ENCODE measurements around the gene HDAC4. TPM values are rescaled to one million over a fixed set of nuclear protein-coding genes. Genes with fewer than 3 reads are reported as not detected.

Gene HDAC4
- total RNA-seq, 2 donors from 2014 or later: 8.1 to 20.1 TPM

DNA sequence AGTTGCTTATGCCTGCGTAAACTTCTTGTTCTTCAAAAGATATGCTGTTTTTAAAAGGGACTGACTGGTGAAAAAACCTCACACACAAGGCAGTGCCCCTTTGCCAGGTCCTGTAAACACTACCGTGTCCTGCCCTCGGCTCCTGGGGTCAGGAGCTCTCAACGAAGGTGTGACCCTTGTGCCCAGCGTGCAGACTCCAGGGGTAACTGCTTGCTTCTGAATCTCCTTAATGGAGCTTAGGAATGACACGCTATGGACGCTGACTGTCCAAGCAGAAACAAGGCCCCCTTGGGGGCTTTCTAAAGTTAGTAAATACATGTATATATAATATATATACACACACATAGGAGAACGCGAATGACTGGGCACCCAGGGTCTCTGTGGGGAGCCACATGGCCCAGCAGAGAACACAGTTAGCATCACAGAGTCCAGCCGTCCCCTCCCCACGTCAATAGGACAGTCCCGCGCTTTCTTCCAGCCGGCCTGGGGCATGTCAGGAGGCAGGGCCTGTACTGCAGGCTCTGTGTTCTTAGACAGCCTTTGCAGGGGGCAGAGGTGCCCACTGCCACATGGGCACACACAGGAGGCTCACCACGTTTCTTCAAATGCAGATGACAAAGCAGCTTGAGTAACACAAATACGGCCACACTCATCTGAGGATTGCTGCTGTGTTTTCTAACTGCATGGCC, 96.1 kb downstream of the HDAC4 start:
- no peak for DNase-seq (ENCODE audit: low spot score)
- H3K27me3 ChIP-seq: no peaks in the 10 kb centered on the region
- peak overlapping the region in 1 of 2 donors; percentile 20 for H3K27ac ChIP-seq
- H3K9me3 ChIP-seq: no peaks in the 10 kb centered on the region
- peaks cover 3 to 83% of the 10 kb centered on the region in 2 donors for H3K4me1 ChIP-seq
- TF ChIP-seq, protein P1, sequence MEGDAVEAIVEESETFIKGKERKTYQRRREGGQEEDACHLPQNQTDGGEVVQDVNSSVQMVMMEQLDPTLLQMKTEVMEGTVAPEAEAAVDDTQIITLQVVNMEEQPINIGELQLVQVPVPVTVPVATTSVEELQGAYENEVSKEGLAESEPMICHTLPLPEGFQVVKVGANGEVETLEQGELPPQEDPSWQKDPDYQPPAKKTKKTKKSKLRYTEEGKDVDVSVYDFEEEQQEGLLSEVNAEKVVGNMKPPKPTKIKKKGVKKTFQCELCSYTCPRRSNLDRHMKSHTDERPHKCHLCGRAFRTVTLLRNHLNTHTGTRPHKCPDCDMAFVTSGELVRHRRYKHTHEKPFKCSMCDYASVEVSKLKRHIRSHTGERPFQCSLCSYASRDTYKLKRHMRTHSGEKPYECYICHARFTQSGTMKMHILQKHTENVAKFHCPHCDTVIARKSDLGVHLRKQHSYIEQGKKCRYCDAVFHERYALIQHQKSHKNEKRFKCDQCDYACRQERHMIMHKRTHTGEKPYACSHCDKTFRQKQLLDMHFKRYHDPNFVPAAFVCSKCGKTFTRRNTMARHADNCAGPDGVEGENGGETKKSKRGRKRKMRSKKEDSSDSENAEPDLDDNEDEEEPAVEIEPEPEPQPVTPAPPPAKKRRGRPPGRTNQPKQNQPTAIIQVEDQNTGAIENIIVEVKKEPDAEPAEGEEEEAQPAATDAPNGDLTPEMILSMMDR (IDR thresholded peaks at IDR 0.05): no peak
- H3K36me3 ChIP-seq: no peaks in the 10 kb centered on the region
- no peak overlapping the region for H3K4me3 ChIP-seq

DNA sequence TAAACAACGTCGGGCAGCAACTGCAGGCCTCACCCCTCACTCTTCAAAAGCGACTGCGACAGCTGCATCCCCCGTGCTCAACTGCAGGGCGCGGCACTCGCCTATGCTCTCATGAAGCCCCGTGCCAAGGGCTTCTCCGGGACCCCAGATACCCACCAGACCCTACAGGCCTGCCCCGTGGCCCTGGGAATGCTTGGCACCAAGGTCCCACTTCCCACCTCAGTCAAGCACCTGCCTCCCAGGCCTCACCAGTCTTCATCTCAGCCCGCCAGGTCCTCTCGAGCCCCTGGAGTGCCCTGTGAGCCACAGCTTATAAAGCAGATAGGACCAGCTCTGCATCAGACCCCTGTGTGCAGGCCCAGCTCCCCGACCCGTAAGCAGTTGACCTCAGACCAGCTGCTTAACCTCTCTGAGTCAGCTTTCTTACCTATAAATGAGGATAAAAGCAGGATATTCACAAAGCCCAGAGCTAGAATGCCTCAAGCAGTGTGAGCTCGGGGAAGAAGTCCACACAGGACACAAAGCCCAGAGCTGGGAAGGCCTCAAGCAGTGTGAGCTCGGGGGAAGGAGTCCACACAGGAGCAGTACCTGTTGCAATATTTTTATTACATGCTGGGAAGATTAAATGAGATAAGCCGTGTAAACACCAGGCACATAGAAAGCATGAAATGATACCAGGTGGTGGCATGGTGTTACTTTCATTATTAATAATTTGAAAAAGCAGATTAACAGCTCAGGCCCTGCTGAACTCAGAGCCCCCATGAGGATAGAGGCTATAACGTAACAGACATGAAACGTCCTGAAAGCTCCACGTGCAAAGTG, 96.9 kb downstream of the HDAC4 start:
- H3K4me1 ChIP-seq: peaks cover 3 to 75% of the 10 kb centered on the region in 2 donors
- no peak overlapping the region for H3K27ac ChIP-seq
- TF ChIP-seq, protein P1 (IDR thresholded peaks at IDR 0.05): no peak
- H3K4me3 ChIP-seq: no peak overlapping the region
- H3K9me3 ChIP-seq: no peaks in the 10 kb centered on the region
- DNase-seq (ENCODE audit: low spot score): no peak
- H3K36me3 ChIP-seq: no peaks in the 10 kb centered on the region
- no peaks in the 10 kb centered on the region for H3K27me3 ChIP-seq

DNA sequence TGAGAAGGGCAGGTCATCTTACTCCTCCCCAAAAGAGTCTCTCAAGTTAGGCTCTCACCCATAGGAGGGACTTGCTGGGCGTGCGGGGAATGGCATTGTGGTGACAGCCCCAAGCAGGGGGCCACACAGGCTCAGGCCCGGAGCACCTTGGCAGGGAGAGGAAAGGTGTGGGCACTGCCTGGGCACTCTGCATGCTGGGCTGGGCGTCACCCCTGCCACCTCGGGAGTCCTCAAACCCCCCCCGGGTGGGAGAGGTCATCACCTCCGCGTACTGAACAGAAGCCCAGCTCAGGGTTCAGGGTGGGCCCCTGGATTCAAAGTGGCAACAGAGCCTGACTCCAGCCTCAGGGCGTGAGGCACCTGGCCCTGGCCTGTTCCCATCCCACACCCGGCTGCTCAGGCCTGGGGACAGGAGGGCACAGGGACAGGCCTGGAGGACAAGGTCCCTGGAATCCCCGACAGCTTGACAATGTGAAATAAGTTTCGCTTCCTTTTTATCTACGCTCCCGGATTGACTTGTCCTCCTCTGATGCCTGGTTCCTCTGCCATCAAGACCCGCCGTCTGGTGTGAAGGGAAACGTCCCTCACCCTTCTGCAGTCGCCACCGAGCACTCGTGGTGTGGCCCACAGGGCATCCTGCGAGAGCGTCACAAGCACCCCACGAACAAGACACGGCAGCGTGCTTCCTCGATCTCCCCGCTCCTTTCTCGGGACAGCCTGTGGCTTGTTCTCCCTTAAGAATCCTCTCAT, 97.8 kb downstream of the HDAC4 start:
- Histone ChIP-seq H3K4me3 (no peak overlapping the region), H3K4me1 (peaks cover 3 to 66% of the 10 kb centered on the region in 2 donors), H3K27ac (peak overlapping the region in 1 of 2 donors; percentile 20), H3K27me3 (no peaks in the 10 kb centered on the region), H3K36me3 (no peaks in the 10 kb centered on the region), H3K9me3 (no peaks in the 10 kb centered on the region)
- TF ChIP-seq, protein P1 (IDR thresholded peaks at IDR 0.05): no peak
- DNase-seq (ENCODE audit: low spot score): no peak

DNA sequence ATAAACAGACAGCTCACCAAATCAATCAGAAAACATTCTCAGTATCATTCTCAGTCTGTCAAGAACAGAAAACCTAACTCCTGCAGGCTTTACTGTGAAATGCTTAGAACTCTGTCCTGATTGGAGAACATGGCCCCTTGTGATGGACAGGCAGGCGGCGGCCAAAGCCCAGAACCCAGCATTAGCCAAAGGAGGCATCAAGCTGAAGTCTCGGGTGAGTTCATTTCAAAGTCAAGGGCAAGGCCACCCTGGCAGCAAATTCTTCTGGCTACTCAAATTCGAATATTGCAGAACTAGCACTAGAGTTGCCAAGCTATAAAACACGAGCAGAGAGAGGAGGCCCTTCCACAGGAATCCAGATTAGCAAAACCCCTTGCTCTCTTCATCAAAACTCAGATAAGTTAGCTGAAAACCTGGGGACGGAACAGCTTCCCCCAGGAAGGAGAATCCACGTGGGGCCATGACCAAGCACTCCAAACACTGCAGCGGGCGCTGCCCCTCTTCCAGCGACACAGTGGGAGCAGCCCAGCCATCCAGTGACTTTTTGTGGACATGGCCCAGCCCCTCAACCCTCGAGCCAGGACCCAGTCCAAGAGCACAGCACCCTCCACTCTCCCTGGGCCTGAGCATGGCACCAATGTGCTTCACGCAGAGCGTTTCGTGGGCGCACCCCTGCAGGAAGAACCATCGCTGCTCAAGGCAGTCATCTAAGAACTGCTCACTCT, 98.6 kb downstream of the HDAC4 start:
- DNase-seq (ENCODE audit: low spot score): no peak
- H3K36me3 ChIP-seq: no peaks in the 10 kb centered on the region
- H3K27me3 ChIP-seq: no peaks in the 10 kb centered on the region
- H3K4me1 ChIP-seq: peaks cover 3 to 59% of the 10 kb centered on the region in 2 donors
- no peaks in the 10 kb centered on the region for H3K9me3 ChIP-seq
- peak overlapping the region; percentile 13 to 20 for H3K27ac ChIP-seq
- TF ChIP-seq, protein P1 (IDR thresholded peaks at IDR 0.05): no peak
- no peak overlapping the region for H3K4me3 ChIP-seq

Data from right atrium auricular region (tissue), 2 donors.